ENCODE measurements around the gene LATS2.

Gene LATS2

GRCh38 chr13:21047591-21048282 is 13.6 kb downstream of the LATS2 start:
- no peak for DNase-seq (ENCODE audit: low read depth)

DNA sequence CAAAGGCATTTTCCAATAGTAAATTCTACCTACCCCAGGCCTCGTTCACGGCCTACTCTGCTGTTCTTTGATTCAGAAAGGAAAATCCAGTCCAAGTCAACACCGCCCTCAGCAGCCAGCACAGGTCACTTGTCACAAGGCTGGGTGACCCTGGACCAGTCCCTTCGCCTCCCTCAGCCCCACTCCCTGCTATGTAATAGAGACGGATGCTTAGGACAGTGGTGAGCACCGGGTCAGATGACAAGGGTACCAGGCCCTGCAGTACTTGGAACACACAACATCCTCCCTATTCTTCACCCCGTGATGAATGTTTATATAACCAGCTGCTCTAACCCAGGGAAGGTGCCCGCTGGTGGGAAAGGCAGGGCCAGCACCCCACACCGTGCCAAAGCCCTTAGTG is 14.3 kb downstream of the LATS2 start:
- DNase-seq (ENCODE audit: low read depth) = no peak

- no peak for DNase-seq (ENCODE audit: low read depth)
Observed at GRCh38 chr13:21046203-21046602, 15.2 kb downstream of the LATS2 start.

DNA sequence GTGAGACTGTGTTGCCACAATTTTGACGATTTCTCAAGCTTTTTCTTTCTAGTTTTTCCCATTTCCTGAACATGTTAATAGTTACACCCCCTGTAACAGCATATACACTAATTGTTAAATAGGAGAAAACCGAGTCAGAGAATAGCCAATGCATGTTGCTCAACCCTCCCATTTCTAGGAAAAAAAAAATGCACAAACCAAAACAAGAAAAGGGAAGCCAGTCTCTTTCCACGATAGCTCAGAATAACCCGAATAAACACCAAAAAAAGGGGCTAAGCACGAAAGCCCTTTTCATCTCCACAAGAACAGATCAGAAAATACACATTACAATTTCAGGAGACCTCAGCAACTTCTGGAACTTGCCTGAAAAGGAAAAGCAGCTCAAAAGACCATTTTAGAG is 16.3 kb downstream of the LATS2 start:
- DNase-seq (ENCODE audit: low read depth) = no peak

DNA sequence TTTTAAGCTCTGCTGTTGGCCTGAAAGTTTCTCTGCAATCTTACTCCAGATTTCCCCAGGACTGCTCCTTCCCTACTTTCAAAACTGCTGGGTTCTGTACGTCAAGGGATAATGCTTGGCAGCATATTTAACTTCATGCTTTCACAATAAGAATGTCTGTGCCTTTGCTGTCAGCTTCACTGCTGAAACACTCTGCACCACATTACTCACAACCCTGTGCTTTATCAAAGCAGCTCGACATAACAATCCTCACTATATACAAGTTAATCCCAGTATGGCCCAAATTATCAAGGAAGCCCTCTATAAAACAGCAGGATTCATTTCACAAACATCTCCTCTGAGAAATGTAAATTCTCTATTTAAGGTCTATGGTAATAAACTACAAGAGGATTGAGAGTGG is 17.5 kb downstream of the LATS2 start:
- DNase-seq (ENCODE audit: low read depth) = peak; percentile 68

GRCh38 chr13:21040120-21040826 is 21.1 kb downstream of the LATS2 start:
- DNase-seq (ENCODE audit: low read depth) = no peak

DNA sequence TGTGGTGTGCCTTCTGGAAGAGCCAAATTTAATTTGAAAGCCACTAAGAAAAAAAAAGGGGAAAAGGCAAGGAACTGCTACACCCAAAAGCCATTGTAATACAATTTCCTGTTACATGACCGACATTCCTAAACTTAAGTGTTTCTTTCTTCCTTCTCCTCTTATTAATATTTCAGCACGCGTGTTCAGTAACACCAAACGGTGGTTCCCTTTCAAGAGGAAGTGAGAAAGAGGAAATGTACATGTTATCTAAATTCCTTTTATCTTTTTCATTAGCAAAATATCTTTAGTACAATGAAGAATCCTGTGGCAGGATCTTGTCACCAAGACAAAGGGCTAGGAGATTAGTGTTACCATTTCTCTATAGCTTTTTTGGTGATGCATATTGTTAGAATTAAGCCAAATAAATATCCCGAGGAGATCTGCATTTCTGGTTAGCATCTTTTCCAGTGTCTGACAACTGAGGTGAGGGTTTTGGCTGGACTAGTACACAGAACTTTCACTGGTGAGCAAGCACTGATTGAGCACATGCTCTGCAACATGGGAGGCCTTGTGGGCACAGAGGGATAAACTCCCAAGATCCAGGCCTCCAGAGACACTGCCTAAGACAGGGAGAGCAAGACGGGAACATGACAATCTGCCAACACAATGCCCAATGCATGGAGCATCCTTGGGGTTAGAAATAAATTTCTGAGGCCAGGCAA is 22.1 kb downstream of the LATS2 start:
- no peak for DNase-seq (ENCODE audit: low read depth)

GRCh38 chr13:21037656-21038055 is 23.7 kb downstream of the LATS2 start:
- DNase-seq (ENCODE audit: low read depth) = no peak

GRCh38 chr13:21035498-21035897 is 25.9 kb downstream of the LATS2 start:
- no peak for DNase-seq (ENCODE audit: low read depth)

DNA sequence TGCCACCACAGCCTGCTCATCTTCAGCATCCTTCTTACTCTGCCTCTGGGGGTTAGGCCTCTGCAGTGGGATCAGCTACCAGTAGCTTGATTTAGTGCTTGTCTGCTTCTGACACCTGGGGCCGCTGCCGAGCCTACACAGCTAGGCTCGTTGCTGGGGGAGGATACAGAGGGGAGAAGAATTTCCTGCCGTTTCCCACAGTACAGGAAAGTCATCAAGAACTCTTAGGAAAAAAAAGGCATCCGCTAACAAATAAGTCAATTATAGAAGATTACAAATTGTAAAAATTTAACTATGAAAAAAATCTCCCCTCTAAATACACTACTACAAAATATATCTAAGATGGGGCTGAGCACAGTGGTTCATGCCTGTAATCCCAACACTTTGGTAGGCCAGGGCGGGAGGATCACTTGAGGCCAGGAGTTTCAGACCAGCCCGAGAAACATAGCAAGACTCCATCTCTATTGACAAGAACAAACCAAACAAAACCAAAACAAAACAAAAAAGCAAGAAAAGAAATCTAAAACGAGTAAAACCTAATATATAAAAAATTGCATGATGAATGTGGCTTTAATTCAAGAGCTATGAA is 26.7 kb downstream of the LATS2 start:
- DNase-seq (ENCODE audit: low read depth) = no peak

GRCh38 chr13:21033856-21034602 is 27.4 kb downstream of the LATS2 start:
- no peak for DNase-seq (ENCODE audit: low read depth)

DNA sequence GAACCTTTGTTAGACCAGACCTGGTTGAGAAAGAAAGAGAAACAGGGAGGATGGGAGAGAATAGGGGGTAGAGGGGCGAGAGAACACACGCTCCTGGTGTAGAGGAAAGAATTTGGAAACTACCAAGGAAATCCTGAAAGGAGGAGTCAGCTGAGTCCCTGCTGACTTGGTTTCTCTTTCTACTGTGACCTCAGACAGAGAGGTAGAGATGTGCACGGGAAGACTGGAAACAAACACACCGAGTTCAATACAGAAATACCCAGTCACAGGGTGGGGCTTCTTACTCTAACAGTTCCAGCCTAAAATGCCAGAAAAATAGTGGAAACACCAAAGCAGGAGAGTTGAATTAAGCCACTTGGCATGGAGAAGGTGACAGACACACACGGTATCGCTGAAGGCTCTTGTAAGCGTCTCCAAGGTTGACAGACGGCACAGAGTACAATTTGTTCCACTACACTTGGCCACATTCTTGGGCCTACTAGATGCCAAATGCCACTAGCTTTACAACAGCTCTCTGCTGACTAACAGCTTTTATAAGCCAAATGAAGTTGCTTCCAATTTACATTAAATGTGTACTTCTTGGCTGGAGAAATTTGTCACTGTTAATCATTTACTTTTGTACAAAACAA is 28.1 kb downstream of the LATS2 start:
- no peak for DNase-seq (ENCODE audit: low read depth)

DNA sequence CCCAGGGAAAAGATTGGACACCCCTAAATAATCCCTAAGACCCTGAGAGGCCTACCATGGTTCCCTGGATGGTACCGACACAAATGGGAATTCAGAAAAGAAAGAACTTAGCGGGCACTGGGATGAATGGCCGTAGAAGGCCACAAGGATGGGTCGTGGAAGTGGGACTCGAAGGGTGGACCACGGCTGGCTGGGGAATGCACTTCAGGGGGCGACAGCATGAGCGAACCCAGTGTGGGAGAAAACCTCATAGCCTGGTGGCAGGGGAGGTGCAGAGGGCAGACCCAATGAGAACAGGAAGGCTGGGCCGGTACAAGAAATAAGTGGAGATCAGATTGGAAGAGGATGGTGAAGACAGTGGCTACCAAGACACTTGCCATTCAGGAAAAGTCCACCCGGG is 28.7 kb downstream of the LATS2 start:
- DNase-seq (ENCODE audit: low read depth) = no peak

GRCh38 chr13:21031594-21032275 is 29.7 kb downstream of the LATS2 start:
- no peak for DNase-seq (ENCODE audit: low read depth)

DNA sequence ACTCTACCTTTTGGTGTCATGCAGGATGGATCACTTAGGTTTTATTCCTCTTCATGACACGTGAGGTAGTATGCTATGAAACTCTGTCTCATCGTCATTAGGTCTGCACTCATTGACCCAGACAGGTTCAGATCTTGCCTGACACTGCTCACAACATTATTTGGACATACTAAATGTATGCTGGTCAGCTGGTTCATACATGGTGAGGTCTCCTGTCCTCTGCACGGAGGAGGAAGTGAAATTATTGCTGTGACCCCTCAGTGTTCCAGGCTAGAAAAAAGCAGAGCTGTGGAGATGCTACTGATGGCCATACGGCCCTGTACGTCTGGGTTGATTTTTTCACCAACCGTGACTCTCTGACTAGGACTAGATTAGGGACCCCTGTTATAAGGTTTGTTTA is 35.8 kb downstream of the LATS2 start:
- no peak for DNase-seq (ENCODE audit: low read depth)

- DNase-seq (ENCODE audit: low read depth) = no peak
Observed at GRCh38 chr13:21022056-21022979, 39.1 kb downstream of the LATS2 start.

DNA sequence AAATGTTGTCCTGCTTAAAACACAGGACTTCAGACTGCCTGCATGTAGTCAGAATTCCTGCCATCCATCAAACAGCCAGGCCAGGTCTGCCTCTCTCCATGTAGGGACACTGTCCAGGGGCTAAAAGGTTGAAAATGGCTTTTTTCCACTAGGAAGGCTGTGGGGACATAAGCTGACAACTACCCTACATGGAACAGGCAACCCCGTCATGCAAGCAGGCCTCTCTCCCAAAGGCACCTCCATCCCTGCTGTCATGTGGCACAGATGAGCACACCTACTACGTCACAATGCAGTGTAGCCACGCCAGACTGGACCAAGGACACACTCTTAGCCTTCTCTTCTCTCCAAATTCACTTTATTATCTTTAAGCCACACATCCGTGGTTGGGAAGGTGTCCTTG is 40.8 kb downstream of the LATS2 start:
- DNase-seq (ENCODE audit: low read depth) = no peak

- DNase-seq (ENCODE audit: low read depth) = no peak
Observed at GRCh38 chr13:21020176-21020575, 41.2 kb downstream of the LATS2 start.

DNA sequence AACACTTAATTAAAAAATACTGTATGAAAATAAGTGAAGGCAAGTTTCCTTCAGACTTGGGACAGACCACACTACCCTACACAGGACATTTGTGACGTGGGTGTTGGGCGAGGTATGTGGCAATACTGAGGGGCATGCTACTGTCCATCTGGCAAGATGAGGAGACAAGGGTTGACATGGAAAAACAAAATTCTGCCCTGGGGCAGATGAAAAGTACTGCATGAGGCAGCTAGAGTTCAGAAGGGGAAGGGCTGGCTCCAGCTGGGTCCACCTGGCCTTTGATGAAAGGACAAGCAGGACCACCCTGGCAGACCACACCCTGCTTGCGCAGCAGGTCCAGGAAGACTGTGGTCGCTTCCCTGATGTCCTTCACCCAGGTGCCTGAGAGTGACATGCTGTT is 43.2 kb downstream of the LATS2 start:
- no peak for DNase-seq (ENCODE audit: low read depth)

GRCh38 chr13:21016487-21016886 is 44.9 kb downstream of the LATS2 start:
- DNase-seq (ENCODE audit: low read depth) = no peak
